Dermis microvascular lymphatic vessel endothelial cell (primary cell): ENCODE measurements around the gene OTUD4. TPM values are rescaled to one million over a fixed set of nuclear protein-coding genes. Genes with fewer than 3 reads are reported as not detected.
"Not testable (repeated sequence)": the region's sequence is repeated elsewhere in the genome, so short reads cannot be mapped to it uniquely, and the experiment has no call there.

Source experiments
- DNase-seq, 2 donors: peaks; one replicate each; pipeline versions ENCODE4 v3.0.0 to v3.0.0-alpha.2; 2010; ENCODE audit warnings: low read depth in 2 of 2
- total RNA-seq: library from RNA; depleted of rRNA; stranded (reverse); fragments of >200 nt; gene quantifications from 2 replicates; pipeline ENCODE4 v1.2.1, GENCODE V29; 2014

The OTUD4 gene
- 16.9 and 24.3 TPM in 2 replicates for total RNA-seq

GRCh38 chr4:145180298-145181090 lies at the start of gene OTUD4:
OTUD4 (minus strand) TSS chr4:145180589; CDS start chr4:145179973, 616 bp downstream.
- DNase-seq: peak; percentile 87 to 97

- DNase-seq: not testable (repeated sequence)
Observed at GRCh38 chr4:145223228-145223627, 42.8 kb upstream of the OTUD4 start.

GRCh38 chr4:145221529-145221928 lies 41.1 kb upstream of the OTUD4 start:
- not testable (repeated sequence) for DNase-seq

- DNase-seq: no peak
Observed at GRCh38 chr4:145219090-145219489, 38.7 kb upstream of the OTUD4 start.

GRCh38 chr4:145218251-145218650 lies 37.9 kb upstream of the OTUD4 start:
- DNase-seq: no peak

- no peak for DNase-seq
Observed at GRCh38 chr4:145217349-145217748, 37.0 kb upstream of the OTUD4 start.

- peak; percentile 58 to 64 for DNase-seq
Observed at GRCh38 chr4:145216535-145216934, 36.1 kb upstream of the OTUD4 start.

GRCh38 chr4:145213245-145213644 lies 32.9 kb upstream of the OTUD4 start:
- DNase-seq: no peak

GRCh38 chr4:145207934-145208333 lies 27.5 kb upstream of the OTUD4 start:
- no peak for DNase-seq

- DNase-seq: no peak
Observed at GRCh38 chr4:145203410-145203809, 23.0 kb upstream of the OTUD4 start.

GRCh38 chr4:145200366-145200765 lies 20.0 kb upstream of the OTUD4 start:
- DNase-seq: no peak

- no peak for DNase-seq
Observed at GRCh38 chr4:145199051-145199716, 18.8 kb upstream of the OTUD4 start.

- no peak for DNase-seq
Observed at GRCh38 chr4:145196747-145197146, 16.4 kb upstream of the OTUD4 start.

- DNase-seq: no peak
Observed at GRCh38 chr4:145195167-145195952, 15.0 kb upstream of the OTUD4 start.

GRCh38 chr4:145189981-145190380 lies 9.6 kb upstream of the OTUD4 start:
- DNase-seq: no peak

- no peak for DNase-seq
Observed at GRCh38 chr4:145186729-145187128, 6.3 kb upstream of the OTUD4 start.

GRCh38 chr4:145183581-145183980 lies 3.2 kb upstream of the OTUD4 start:
- no peak for DNase-seq

GRCh38 chr4:145183023-145183422 lies 2.6 kb upstream of the OTUD4 start:
- no peak for DNase-seq

- DNase-seq: no peak
Observed at GRCh38 chr4:145182222-145182621, 1.8 kb upstream of the OTUD4 start.

- DNase-seq: no peak
Observed at GRCh38 chr4:145181091-145181501, 707 bp upstream of the OTUD4 start.

GRCh38 chr4:145179861-145180297 lies 510 bp downstream of the OTUD4 start:
- not testable (repeated sequence) for DNase-seq

- peak in 1 of 2 donors; percentile 80 for DNase-seq
Observed at GRCh38 chr4:145179281-145179860, 1.0 kb downstream of the OTUD4 start.
